Smooth muscle cell (in vitro differentiated cells): ENCODE data around the gene ANTKMT. TPM values are rescaled to one million over a fixed set of nuclear protein-coding genes. Genes with fewer than 3 reads are reported as not detected.

Experiments
- DNase-seq: peaks from one replicate; lab custom pipeline; 2025; ENCODE audit not compliant: unreplicated experiment; lab: John Stamatoyannopoulos, UW
- H2AFZ ChIP-seq: fragments of 200-600 bp; sonication (generic); 2 replicates; pipeline ENCODE4 v1.6.0; 2016; ENCODE audit warnings: antibody characterized with exemption, low read depth, mild to moderate bottlenecking
- H3F3A ChIP-seq: fragments of 200-600 bp; sonication (generic); 2 replicates; pipeline ENCODE4 v1.6.0; 2017; ENCODE audit warnings: antibody characterized with exemption, low read depth
- H3K27ac ChIP-seq: fragments of 200-600 bp; sonication (generic); 2 replicates; pipeline ENCODE4 v1.5.1; 2016; ENCODE audit warnings: low read depth, mild to moderate bottlenecking
- H3K27me3 ChIP-seq: fragments of 200-600 bp; sonication (generic); 2 replicates; pipeline ENCODE4 v1.6.1; 2016; ENCODE audit warnings: low read depth, mild to moderate bottlenecking
- H3K36me3 ChIP-seq: fragments of 200-600 bp; sonication (generic); 2 replicates; pipeline ENCODE4 v1.5.1; 2016; ENCODE audit warnings: low read depth
- H3K4me1 ChIP-seq: fragments of 200-600 bp; sonication (generic); 2 replicates; pipeline ENCODE4 v1.5.1; 2016; ENCODE audit warnings: low read depth
- H3K4me2 ChIP-seq: fragments of 200-600 bp; sonication (generic); 2 replicates; pipeline ENCODE4 v1.6.0; 2016; ENCODE audit warnings: mild to moderate bottlenecking
- H3K4me3 ChIP-seq: fragments of 200-600 bp; sonication (generic); 2 replicates; pipeline ENCODE4 v1.5.1; 2016; ENCODE audit warnings: mild to moderate bottlenecking
- H3K79me2 ChIP-seq: fragments of 200-600 bp; sonication (generic); 2 replicates; pipeline ENCODE4 v1.6.0; 2016; ENCODE audit warnings: low read depth, mild to moderate bottlenecking
- H3K9ac ChIP-seq: fragments of 200-600 bp; sonication (generic); 2 replicates; pipeline ENCODE4 v1.6.0; 2016; ENCODE audit warnings: low read depth
- H3K9me3 ChIP-seq: fragments of 200-600 bp; sonication (generic); replicated peaks from 2 replicates; pipeline ENCODE4 v1.5.1; 2016; ENCODE audit warnings: low read depth
- H4K20me1 ChIP-seq: fragments of 200-600 bp; sonication (generic); 2 replicates; pipeline ENCODE4 v1.6.0; 2016; ENCODE audit warnings: low read depth
- CTCF ChIP-seq: fragments of 200-600 bp; sonication (generic); IDR thresholded peaks from 2 replicates; pipeline ENCODE4 v1.5.1; 2017; ENCODE audit warnings: borderline replicate concordance, mild to moderate bottlenecking, antibody characterized with exemption; ENCODE audit not compliant: insufficient read depth, poor library complexity, severe bottlenecking
- WGBS: methylation state at CpG from one replicate; pipeline ENCODE4 v1.1.7; 2016; ENCODE audit warnings: low lambda C conversion rate; 5-methylcytosine and 5-hydroxymethylcytosine counted together
- polyA plus RNA-seq: library from polyadenylated mRNA; unstranded; fragments of >200 nt; fragmentation: Nextera tagmentation; extraction: Ambion mirVana; gene quantifications from 2 replicates; pipeline ENCODE4 v1.2.1, GENCODE V29; 2016
- total RNA-seq: library from RNA; depleted of rRNA; stranded (reverse); fragments of >200 nt; gene quantifications from 2 replicates; pipeline ENCODE4 v1.2.3, GENCODE V29; 2014

ANTKMT gene
- total and polyA plus RNA-seq, 2 experiments from 2014 or later, result 15.6 to 39.8 TPM

- no peak overlapping the region for H3K9ac ChIP-seq
- no peaks in the 10 kb centered on the region for H3K9me3 ChIP-seq
- no peaks in the 10 kb centered on the region for H4K20me1 ChIP-seq
- H3F3A ChIP-seq, result no peaks in the 10 kb centered on the region
- no peak overlapping the region for H3K4me3 ChIP-seq
- no peaks in the 10 kb centered on the region for H3K4me1 ChIP-seq
- no peak for DNase-seq
- H3K36me3 ChIP-seq, result no peaks in the 10 kb centered on the region
- H3K27ac ChIP-seq, result no peak overlapping the region
- H3K4me2 ChIP-seq, result no peak overlapping the region
- H3K27me3 ChIP-seq, result no peaks in the 10 kb centered on the region
- 94% methylated on average over 21 of the region's 29 CpGs for WGBS
- no peak for TF ChIP-seq CTCF
- H2AFZ ChIP-seq, result no peak overlapping the region
- no peaks in the 10 kb centered on the region for H3K79me2 ChIP-seq
These were observed 44.5 kb downstream of the ANTKMT start for GRCh38 chr16:765488-765865.

GRCh38 chr16:766008-766819 lies 45.3 kb downstream of the ANTKMT start:
- H3K79me2 ChIP-seq, result no peaks in the 10 kb centered on the region
- WGBS, result 93% methylated on average over 29 of the region's 29 CpGs
- H3K9ac ChIP-seq, result no peak overlapping the region
- H3K4me3 ChIP-seq, result no peak overlapping the region
- H2AFZ ChIP-seq, result no peak overlapping the region
- no peak overlapping the region for H3K4me2 ChIP-seq
- no peaks in the 10 kb centered on the region for H3F3A ChIP-seq
- TF ChIP-seq CTCF, result no peak
- H3K4me1 ChIP-seq, result no peaks in the 10 kb centered on the region
- no peaks in the 10 kb centered on the region for H3K36me3 ChIP-seq
- no peaks in the 10 kb centered on the region for H4K20me1 ChIP-seq
- no peak for DNase-seq
- no peaks in the 10 kb centered on the region for H3K27me3 ChIP-seq
- H3K9me3 ChIP-seq, result no peaks in the 10 kb centered on the region
- no peak overlapping the region for H3K27ac ChIP-seq

DNA sequence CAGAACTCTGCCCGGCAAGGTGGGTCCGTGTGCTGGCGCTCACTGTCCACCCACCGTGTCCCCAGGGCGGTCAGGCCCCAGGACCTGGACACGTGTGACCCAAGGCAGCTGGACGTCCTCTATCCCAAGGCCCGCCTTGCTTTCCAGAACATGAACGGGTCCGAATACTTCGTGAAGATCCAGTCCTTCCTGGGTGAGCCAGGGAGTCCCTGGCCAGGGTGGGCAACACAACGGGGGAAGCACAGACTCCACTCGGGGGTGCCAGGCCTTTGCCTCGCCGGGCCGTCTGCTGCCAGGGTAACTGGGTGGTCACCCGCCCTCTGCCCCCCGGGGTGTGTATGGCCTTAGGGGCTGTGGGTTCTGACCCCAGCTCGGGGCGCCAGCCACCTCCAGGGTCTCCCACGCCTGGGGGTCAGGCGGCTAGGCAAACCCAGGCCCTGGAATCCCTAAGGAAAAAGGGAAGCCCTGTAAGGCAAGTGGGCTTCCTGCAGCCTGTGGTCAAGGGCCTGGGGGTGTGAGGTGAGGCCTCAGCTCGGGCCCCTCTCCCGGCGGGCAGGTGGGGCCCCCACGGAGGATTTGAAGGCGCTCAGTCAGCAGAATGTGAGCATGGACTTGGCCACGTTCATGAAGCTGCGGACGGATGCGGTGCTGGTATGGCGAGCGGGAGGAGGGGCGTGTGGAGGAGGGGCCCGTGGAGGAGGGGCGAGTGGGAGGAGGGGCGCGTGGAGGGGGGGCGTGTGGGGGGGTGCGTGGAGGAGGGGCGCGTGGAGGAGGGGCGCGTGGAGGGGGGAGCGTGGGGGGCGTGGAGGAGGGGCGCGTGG lies 46.1 kb downstream of the ANTKMT start:
- Histone ChIP-seq H2AFZ (no peak overlapping the region), H3K27ac (no peak overlapping the region), H3K4me3 (no peak overlapping the region), H3K4me2 (no peak overlapping the region), H3K9me3 (no peaks in the 10 kb centered on the region), H3K9ac (no peak overlapping the region), H3K36me3 (no peaks in the 10 kb centered on the region), H3K4me1 (no peaks in the 10 kb centered on the region), H3K79me2 (no peaks in the 10 kb centered on the region), H4K20me1 (no peaks in the 10 kb centered on the region), H3K27me3 (no peaks in the 10 kb centered on the region), H3F3A (no peaks in the 10 kb centered on the region)
- no peak for TF ChIP-seq CTCF
- 91% methylated on average over 29 of the region's 48 CpGs for WGBS
- DNase-seq, result no peak
